ENCODE results near the gene BHLHE23.
"Not testable (repeated sequence)": the region's sequence is repeated elsewhere in the genome, so short reads cannot be mapped to it uniquely, and the experiment has no call there.

Gene BHLHE23

GRCh38 chr20:62970307-62971210, 36.2 kb downstream of the BHLHE23 start:
- DNase-seq: no peak

DNA sequence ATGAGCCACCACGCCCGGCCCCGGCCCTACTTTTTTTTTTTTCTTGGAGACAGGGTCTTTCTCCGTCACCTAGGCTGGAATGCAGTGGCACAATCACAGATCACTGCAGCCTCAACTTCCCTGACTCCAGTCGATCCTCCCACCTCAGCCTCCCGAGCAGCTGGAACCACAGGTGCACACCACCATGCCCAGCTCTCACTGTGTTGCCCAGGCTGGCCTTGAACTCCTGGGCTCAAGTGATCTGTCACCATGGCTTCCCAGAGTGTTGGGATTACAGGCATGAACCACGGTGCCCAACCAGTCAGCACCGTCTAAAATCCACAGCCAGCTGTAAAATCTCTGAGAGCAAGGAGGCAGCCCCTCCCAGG, 36.8 kb downstream of the BHLHE23 start:
- no peak for DNase-seq

- no peak for DNase-seq
These were observed 37.5 kb downstream of the BHLHE23 start for GRCh38 chr20:62969179-62969760.

DNA sequence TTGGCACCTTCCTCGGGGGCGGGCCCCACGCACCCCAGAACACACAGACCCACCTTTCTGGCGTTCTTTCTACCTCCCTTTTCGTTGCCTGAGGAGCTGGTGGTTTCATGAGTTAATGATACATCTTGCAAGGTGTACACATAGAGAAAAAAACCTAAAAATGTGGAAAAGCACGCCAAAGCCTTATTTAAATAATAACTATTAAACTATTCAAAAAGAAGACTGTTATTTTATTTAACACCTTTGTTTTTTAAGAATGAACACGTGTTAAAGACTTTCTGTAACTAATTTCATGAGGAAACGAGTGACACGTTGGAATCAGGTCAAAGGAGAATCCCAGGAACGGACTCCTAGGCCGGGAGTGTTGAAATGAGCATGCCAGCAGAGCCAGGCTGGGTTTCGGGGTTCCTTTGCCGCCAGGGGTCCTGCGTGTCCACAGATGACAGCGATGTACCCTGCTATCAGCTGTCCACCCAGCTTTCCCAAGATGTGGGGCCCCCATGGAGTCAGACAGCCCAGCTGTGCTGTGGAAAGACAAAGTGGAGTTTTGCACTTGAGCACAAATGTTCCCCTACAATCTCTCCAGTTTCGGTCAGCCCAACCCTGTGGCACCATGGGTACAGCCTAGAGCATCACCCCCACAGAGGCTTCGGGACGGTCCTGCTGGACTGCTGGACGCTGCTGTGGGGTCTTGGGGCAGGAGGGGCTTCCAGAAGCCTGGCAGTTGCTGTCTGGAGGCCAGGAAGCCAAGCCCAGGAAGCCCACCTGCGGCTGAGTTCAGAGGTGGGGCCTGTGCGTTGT, 38.2 kb downstream of the BHLHE23 start:
- no peak for DNase-seq

- no peak for DNase-seq
These were observed 39.0 kb downstream of the BHLHE23 start for GRCh38 chr20:62967628-62968351.

DNA sequence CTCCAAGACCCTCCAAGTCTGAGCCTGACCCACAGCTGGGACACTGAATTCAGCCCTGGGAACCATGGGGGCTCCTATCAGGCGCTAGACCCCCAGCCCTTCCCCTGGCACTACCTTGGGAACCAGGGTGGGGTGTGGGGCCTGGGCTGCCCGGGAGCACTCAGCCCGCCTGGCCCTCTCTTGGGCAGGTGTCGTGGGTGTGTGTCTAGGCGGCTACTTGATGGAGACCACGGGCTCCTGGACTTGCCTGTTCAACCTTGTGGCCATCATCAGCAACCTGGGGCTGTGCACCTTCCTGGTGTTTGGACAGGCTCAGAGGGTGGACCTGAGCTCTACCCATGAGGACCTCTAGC, 39.6 kb downstream of the BHLHE23 start:
- no peak for DNase-seq

DNA sequence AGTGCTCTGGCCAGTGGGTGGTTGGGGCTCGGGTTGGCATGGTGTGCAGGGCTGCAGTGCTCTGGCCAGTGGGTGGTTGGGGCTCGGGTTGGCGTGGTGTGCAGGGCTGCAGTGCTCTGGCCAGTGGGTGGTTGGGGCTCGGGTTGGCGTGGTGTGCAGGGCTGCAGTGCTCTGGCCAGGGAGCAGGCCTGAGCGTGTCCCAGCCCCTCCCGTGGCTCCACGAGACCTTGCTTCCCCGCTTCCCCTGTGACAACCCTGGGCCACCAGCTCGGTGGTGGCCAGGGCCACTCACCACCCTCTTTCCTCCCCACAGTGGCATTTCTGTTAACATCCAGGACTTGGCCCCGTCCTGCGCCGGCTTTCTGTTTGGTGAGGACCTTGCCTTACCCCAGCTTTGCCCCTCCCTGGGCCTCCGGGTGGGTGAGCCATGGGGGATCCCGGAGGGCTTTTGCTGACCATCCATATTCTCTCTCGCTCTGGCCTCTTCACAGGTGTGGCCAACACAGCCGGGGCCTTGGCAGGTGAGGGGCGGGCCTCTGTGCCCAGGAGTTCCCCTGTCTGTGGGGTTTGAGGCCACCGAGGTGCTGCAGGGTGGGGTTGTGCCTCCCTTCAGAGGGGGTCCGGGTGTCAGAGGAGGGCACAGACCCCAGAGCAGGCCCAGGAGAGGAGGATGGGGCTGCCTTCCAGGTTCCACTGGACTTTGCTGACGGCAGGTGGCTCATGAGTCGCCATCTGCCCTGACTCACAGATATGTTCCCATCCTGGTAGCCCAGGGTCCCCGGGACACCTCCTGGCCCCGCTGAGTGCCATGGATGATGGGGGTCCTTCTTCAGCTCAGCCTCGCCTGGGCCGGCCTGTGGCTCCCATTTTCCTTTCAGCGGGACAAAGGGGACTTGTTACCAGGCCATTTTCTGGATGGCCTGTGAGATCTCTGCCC, 40.3 kb downstream of the BHLHE23 start:
- no peak for DNase-seq

GRCh38 chr20:62965363-62965771, 41.4 kb downstream of the BHLHE23 start:
- DNase-seq: no peak

DNA sequence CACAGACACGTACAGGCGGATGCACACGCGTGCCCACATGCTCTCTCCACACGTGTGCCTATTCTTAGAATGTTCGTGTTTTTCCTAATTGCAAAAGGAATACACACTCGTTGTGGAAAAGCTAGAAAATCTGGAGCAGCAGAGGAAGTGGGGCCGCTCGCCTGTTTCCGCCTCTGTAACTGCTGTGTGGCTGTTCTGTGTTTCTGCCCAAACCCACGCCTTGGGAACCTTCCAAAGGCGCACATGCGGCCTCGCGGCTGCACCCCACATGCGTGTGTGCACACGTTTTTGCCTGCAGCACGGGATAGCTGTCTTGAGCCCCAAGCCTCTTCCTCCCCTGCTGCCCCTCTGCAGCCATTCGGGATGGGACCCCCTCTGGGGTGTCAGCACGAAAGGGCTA, 42.1 kb downstream of the BHLHE23 start:
- no peak for DNase-seq

GRCh38 chr20:62963614-62964397, 43.0 kb downstream of the BHLHE23 start:
- no peak for DNase-seq

DNA sequence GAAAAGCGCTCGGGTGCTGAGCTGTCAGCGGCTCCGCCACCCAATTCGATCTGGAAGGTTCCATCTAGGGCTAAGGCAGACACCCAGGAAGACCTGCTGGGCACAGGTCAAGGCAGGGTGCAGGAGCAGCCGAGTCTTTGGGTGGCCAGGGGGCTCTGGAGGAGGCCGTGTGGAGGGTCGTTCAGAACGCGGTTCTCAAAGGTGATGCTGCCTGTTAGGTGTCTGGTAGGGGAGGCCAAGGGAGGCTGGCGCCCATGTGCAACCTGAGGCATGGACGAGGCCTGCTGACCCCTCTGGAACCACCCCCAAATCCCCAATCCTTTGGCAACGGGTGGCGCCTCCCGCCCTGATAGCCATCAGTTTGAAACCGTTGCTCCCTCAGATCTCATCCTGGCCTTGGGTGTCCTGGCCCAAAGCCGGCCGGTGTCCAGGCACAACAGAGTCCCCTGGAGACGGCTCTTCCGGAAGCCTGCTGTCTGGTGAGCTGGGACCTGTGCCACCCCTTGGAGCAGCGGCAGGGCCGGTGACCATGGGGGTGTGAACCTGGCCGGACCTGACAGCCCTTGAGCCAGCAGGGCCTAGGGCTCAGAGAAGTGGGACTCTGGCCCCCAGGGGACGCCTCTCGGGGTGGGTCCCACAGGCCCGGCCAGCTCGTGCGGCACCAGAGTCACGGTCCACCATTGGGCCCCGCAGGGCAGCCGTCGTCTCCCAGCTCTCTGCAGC, 43.7 kb downstream of the BHLHE23 start:
- DNase-seq: no peak

- no peak for DNase-seq
These were observed 44.4 kb downstream of the BHLHE23 start for GRCh38 chr20:62962221-62962879.

GRCh38 chr20:62961799-62962198, 45.0 kb downstream of the BHLHE23 start:
- no peak for DNase-seq

GRCh38 chr20:62961310-62961783, 45.4 kb downstream of the BHLHE23 start:
- no peak for DNase-seq

DNA sequence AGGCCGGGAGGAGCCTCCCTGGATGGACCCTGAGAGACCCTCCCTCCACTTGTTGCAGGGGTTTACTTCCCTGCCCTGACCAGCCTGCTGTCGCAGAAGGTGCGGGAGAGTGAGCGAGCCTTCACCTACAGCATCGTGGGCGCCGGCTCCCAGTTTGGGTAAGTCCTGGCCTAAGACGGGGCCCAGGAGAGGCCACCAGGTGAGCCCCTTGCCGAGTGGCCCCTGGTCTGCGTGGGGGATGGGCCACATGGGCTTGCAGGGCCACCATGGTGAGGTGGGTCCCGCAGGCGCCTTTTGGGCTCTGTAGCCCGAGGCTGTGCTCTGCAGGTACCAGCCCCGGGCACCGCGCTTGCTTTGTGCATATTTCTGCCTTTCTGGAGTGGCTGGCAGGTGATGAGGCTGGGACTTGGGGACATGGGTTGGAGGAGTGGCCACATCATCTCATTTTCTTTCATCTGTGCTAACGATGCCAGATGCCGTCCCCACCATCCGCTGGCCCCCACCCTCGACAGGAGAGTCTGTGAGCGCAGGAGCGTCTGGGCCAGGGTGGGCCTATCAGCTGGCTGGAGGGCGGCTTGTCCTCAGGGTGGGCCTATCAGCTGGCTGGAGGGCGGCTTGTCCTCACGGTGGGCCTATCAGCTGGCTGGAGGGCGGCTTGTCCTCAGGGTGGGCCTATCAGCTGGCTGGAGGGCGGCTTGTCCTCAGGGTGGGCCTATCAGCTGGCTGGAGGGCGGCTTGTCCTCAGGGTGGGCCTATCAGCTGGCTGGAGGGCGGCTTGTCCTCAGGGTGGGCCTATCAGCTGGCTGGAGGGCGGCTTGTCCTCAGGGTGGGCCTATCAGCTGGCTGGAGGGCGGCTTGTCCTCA, 46.1 kb downstream of the BHLHE23 start:
- not testable (repeated sequence) for DNase-seq

- no peak for DNase-seq
These were observed 46.7 kb downstream of the BHLHE23 start for GRCh38 chr20:62959998-62960436.

DNA sequence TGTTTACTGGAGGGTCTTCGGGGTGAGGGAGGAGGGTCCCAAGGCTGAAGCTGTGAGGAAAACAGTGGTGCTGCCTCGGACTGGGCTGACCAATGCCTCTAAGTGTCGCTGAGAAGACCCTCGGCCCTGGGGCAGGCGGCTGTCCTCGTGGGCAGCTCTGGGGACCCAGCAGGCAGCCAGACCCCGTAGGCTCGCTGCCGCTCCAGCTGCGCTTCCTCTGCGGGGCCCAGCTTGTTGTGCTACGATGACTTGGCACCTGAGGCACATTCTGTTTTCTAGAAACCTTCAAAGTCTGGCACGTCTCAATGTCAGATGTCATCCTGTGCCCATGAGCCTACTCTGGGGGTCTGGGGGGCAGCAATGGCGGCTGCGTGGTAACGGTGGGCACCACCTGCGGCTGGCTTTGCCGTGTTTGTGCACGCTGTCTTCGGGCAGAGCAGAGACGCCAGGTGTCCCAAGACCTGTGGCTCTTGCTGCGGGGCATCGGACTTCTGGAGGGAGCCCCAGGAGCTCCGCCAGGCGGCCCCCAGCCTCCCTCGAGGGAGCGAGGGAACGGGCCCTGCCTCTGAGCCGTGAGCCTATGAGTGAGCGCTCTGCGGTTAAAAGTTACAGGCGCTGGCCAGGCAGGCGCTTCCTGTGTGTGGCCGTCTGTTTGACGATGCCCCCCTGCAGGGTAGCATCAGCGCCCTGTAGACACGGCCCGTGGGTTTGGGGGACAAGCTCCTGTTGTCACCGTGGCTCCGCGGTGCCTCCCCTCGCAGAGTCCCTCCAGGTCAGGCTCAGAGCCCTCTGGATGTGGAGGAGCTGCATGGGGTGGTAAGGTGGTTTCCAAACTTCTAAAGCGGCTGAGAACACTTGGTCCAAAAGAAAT, 47.4 kb downstream of the BHLHE23 start:
- DNase-seq: no peak

Data from T-helper 1 cell (primary cell).